ENCODE data around the gene SERINC3.

SERINC3 gene

GRCh38 chr20:44467289-44467883 is 54.5 kb downstream of the SERINC3 start:
- H3K4me3 ChIP-seq (ENCODE audit: low read depth, low read length) = no peak overlapping the region
- peak; percentile 71 for DNase-seq (ENCODE audit: low read depth, low spot score)
- in situ Hi-C loops (cut with HindIII; ENCODE audit: low sequenced_read_pairs) = loop anchor here (10.0 kb wide), 1 partner anchor 83 kb away; no protein-coding TSS in a partner anchor

GRCh38 chr20:44465001-44465560 is 56.8 kb downstream of the SERINC3 start:
- in situ Hi-C loops (cut with HindIII; ENCODE audit: low sequenced_read_pairs) = loop anchor here (10.0 kb wide), 1 partner anchor 80 kb away; no protein-coding TSS in a partner anchor
- no peak for TF ChIP-seq CTCF (IDR thresholded peaks at IDR 0.05; ENCODE audit: low read depth, low read length)
- no peak for DNase-seq (ENCODE audit: low read depth, low spot score)
- H3K4me3 ChIP-seq (ENCODE audit: low read depth, low read length) = no peak overlapping the region

More at GRCh38 chr20:44467289-44467883, 54.5 kb downstream of the SERINC3 start:
- no peak for TF ChIP-seq CTCF (IDR thresholded peaks at IDR 0.05; ENCODE audit: low read depth, low read length)

- TF ChIP-seq CTCF (IDR thresholded peaks at IDR 0.05; ENCODE audit: low read depth, low read length) = no peak
- no peak overlapping the region for H3K4me3 ChIP-seq (ENCODE audit: low read depth, low read length)
- in situ Hi-C loops (cut with HindIII; ENCODE audit: low sequenced_read_pairs) = loop anchor here (10.0 kb wide), 1 partner anchor 80 kb away; no protein-coding TSS in a partner anchor
- no peak for DNase-seq (ENCODE audit: low read depth, low spot score)
Observed at GRCh38 chr20:44464514-44464913, 57.4 kb downstream of the SERINC3 start.

GRCh38 chr20:44463466-44463865 is 58.4 kb downstream of the SERINC3 start:
- no peak overlapping the region for H3K4me3 ChIP-seq (ENCODE audit: low read depth, low read length)
- in situ Hi-C loops (cut with HindIII; ENCODE audit: low sequenced_read_pairs) = loop anchor here (10.0 kb wide), 1 partner anchor 79 kb away; no protein-coding TSS in a partner anchor
- no peak for TF ChIP-seq CTCF (IDR thresholded peaks at IDR 0.05; ENCODE audit: low read depth, low read length)
- no peak for DNase-seq (ENCODE audit: low read depth, low spot score)

- no peak overlapping the region for H3K4me3 ChIP-seq (ENCODE audit: low read depth, low read length)
- in situ Hi-C loops (cut with HindIII; ENCODE audit: low sequenced_read_pairs) = loop anchor here (10.0 kb wide), 1 partner anchor 77 kb away; no protein-coding TSS in a partner anchor
- DNase-seq (ENCODE audit: low read depth, low spot score) = no peak
- TF ChIP-seq CTCF (IDR thresholded peaks at IDR 0.05; ENCODE audit: low read depth, low read length) = no peak
Observed at GRCh38 chr20:44461803-44462174, 60.1 kb downstream of the SERINC3 start.

GRCh38 chr20:44461142-44461802 is 60.6 kb downstream of the SERINC3 start:
- TF ChIP-seq CTCF (IDR thresholded peaks at IDR 0.05; ENCODE audit: low read depth, low read length) = no peak
- in situ Hi-C loops (cut with HindIII; ENCODE audit: low sequenced_read_pairs) = loop anchor here (10.0 kb wide), 1 partner anchor 76 kb away; no protein-coding TSS in a partner anchor
- no peak overlapping the region for H3K4me3 ChIP-seq (ENCODE audit: low read depth, low read length)
- DNase-seq (ENCODE audit: low read depth, low spot score) = no peak
